OCI-LY1 (cell line): ENCODE measurements around the gene STEAP2.

ENCODE experiments used
- H2AFZ ChIP-seq: fragments of 200-600 bp; sonication (generic), shearing (Covaris generic); 2 replicates; pipeline ENCODE4 v1.6.0; 2014; ENCODE audit warnings: antibody characterized with exemption, mild to moderate bottlenecking, low read length
- H3F3A ChIP-seq: fragments of 200-600 bp; sonication (generic), shearing (Covaris generic); 2 replicates; pipeline ENCODE4 v1.6.0; 2014; ENCODE audit warnings: mild to moderate bottlenecking, antibody characterized with exemption, low read length, moderate library complexity; ENCODE audit not compliant: insufficient read depth
- H3K27ac ChIP-seq: fragments of 200-600 bp; sonication (generic); 2 replicates; pipeline ENCODE4 v1.5.1; 2014; ENCODE audit warnings: low read length, mixed run types, mild to moderate bottlenecking, low read depth; ENCODE audit not compliant: poor library complexity, severe bottlenecking
- H3K27me3 ChIP-seq: fragments of 200-600 bp; sonication (generic); 2 replicates; pipeline ENCODE4 v1.6.0; 2014; ENCODE audit warnings: antibody characterized with exemption, mild to moderate bottlenecking, low read length, moderate library complexity; ENCODE audit not compliant: insufficient read depth
- H3K36me3 ChIP-seq: fragments of 200-600 bp; sonication (generic); 2 replicates; pipeline ENCODE4 v1.6.1; 2014; ENCODE audit warnings: mild to moderate bottlenecking, antibody characterized with exemption, low read length, moderate library complexity, mixed read lengths; ENCODE audit not compliant: insufficient read depth
- H3K4me1 ChIP-seq: fragments of 200-600 bp; sonication (generic); 2 replicates; pipeline ENCODE4 v1.5.1; 2014; ENCODE audit warnings: mild to moderate bottlenecking, low read length, moderate library complexity; ENCODE audit not compliant: insufficient read depth, severe bottlenecking
- H3K4me2 ChIP-seq: fragments of 200-600 bp; sonication (generic), shearing (Covaris generic); 2 replicates; pipeline ENCODE4 v1.6.1; 2014; ENCODE audit warnings: low read length
- H3K4me3 ChIP-seq: fragments of 200-600 bp; sonication (generic); 2 replicates; pipeline ENCODE4 v1.5.1; 2014; ENCODE audit warnings: low read length, low read depth, mild to moderate bottlenecking, mixed read lengths; ENCODE audit not compliant: poor library complexity, severe bottlenecking
- H3K79me2 ChIP-seq: fragments of 200-600 bp; shearing (Covaris generic); 2 replicates; pipeline ENCODE4 v1.6.1; 2016; ENCODE audit warnings: mixed run types, low read length, mixed read lengths; ENCODE audit not compliant: insufficient read depth
- H3K9ac ChIP-seq: fragments of 200-600 bp; sonication (generic), shearing (Covaris generic); 2 replicates; pipeline ENCODE4 v1.6.1; 2014; ENCODE audit warnings: mild to moderate bottlenecking, low read length, mixed read lengths
- H3K9me2 ChIP-seq: fragments of 200-600 bp; sonication (generic), shearing (Covaris generic); 2 replicates; pipeline ENCODE4 v1.6.1; 2014; ENCODE audit warnings: low read depth, mild to moderate bottlenecking, low read length, mixed read lengths
- H3K9me3 ChIP-seq: fragments of 200-600 bp; shearing (Covaris generic); 2 replicates; pipeline ENCODE4 v1.6.1; 2014; ENCODE audit warnings: low read length, mixed read lengths
- H4K20me1 ChIP-seq: fragments of 200-600 bp; sonication (generic), shearing (Covaris generic); 2 replicates; pipeline ENCODE4 v1.6.0; 2016; ENCODE audit warnings: mild to moderate bottlenecking, low read length; ENCODE audit not compliant: insufficient read depth
- EZH2 ChIP-seq: fragments of 200-600 bp; sonication (generic), shearing (Covaris generic); IDR thresholded peaks from 2 replicates; pipeline ENCODE4 v1.8.0; 2017; ENCODE audit warnings: borderline replicate concordance, mixed run types, mild to moderate bottlenecking, antibody characterized with exemption, low read length, moderate library complexity, mixed read lengths
- TF ChIP-seq, protein P1 (sequence below): fragments of 200-600 bp; sonication (generic), shearing (Covaris generic); IDR thresholded peaks from 2 replicates; pipeline ENCODE4 v1.5.1; 2017; ENCODE audit warnings: mild to moderate bottlenecking, antibody characterized with exemption, low read length, moderate library complexity, mixed read lengths

Gene STEAP2

DNA sequence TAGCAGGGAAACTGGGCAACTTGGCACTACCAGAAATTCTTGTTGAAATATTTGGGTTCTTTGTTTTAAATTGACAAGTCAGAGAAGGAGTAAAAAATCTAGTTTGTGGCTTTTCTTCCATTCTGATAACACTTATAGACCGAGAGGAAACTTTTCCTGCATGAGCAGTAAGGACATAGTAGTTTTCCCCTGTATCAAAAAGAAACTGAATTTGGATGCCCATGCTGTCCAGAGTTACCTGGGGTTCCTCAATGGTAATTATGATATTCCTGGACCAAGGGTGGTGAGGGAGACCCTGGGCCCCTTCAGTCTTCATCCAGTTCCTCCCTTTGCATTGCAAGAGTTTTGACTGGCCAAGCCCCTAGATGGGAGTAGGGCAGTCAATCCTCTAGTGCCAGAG is 19.9 kb upstream of the STEAP2 start:
- H3K4me2 ChIP-seq, result no peak overlapping the region
- H3K9me3 ChIP-seq, result peaks cover 21% of the 10 kb centered on the region
- H3K79me2 ChIP-seq, result no peaks in the 10 kb centered on the region
- no peak overlapping the region for H3K9ac ChIP-seq
- no peaks in the 10 kb centered on the region for H3F3A ChIP-seq
- no peak overlapping the region for H3K4me3 ChIP-seq
- TF ChIP-seq, protein P1, sequence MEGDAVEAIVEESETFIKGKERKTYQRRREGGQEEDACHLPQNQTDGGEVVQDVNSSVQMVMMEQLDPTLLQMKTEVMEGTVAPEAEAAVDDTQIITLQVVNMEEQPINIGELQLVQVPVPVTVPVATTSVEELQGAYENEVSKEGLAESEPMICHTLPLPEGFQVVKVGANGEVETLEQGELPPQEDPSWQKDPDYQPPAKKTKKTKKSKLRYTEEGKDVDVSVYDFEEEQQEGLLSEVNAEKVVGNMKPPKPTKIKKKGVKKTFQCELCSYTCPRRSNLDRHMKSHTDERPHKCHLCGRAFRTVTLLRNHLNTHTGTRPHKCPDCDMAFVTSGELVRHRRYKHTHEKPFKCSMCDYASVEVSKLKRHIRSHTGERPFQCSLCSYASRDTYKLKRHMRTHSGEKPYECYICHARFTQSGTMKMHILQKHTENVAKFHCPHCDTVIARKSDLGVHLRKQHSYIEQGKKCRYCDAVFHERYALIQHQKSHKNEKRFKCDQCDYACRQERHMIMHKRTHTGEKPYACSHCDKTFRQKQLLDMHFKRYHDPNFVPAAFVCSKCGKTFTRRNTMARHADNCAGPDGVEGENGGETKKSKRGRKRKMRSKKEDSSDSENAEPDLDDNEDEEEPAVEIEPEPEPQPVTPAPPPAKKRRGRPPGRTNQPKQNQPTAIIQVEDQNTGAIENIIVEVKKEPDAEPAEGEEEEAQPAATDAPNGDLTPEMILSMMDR, result no peak
- no peak for TF ChIP-seq EZH2
- no peaks in the 10 kb centered on the region for H3K4me1 ChIP-seq
- no peaks in the 10 kb centered on the region for H4K20me1 ChIP-seq
- no peak overlapping the region for H3K27ac ChIP-seq
- H3K9me2 ChIP-seq, result no peaks in the 10 kb centered on the region
- H3K27me3 ChIP-seq, result no peaks in the 10 kb centered on the region
- H3K36me3 ChIP-seq, result no peaks in the 10 kb centered on the region
- no peak overlapping the region for H2AFZ ChIP-seq

DNA sequence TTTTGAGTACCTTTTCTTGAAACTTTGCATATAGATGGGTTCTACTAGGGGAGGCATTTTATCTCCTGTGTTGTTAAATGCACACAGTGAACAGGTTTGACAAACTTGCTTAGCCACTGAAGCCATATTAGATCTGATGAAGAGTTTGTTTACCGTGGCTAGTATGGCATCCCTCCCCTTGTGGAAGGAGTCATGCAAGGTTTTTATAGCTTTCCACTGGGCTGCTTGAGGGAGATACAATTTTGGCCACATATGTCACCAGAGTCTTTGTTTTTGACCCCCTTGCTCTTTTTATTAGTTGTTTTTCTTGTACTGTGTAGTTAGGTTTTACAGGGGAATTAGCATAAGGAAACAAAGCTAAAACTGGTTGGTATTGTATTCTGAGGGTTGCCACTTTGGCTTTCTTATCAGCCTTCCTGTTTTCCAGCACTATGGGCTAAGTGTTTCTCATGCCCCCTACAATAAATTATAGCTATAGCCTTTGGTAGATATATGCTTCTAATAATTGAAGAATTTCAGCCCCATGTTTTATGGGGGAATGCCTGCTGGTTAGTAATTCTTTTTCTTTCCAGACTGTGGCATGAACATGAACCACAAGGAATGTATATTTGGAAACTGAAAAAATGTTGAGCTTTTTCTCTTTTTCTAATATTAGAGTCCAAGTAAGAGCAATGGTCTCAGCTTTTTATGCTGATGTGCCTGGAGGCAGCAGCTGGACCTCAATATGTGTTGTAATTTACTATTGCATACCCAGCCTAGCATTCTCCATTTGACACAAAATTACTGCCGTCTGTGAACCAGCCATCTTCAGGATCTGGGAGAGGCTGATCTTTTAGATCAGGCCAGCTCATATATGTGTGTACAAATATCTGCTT is 18.4 kb upstream of the STEAP2 start:
- no peak overlapping the region for H3K4me3 ChIP-seq
- H3K36me3 ChIP-seq, result no peaks in the 10 kb centered on the region
- H3K9ac ChIP-seq, result no peak overlapping the region
- no peaks in the 10 kb centered on the region for H3K9me2 ChIP-seq
- H4K20me1 ChIP-seq, result no peaks in the 10 kb centered on the region
- no peaks in the 10 kb centered on the region for H3K79me2 ChIP-seq
- no peak overlapping the region for H3K27ac ChIP-seq
- TF ChIP-seq, protein P1, result no peak
- no peak for TF ChIP-seq EZH2
- no peaks in the 10 kb centered on the region for H3F3A ChIP-seq
- no peaks in the 10 kb centered on the region for H3K4me1 ChIP-seq
- no peak overlapping the region for H3K4me2 ChIP-seq
- no peak overlapping the region for H2AFZ ChIP-seq
- peaks cover 21% of the 10 kb centered on the region for H3K9me3 ChIP-seq
- H3K27me3 ChIP-seq, result no peaks in the 10 kb centered on the region

DNA sequence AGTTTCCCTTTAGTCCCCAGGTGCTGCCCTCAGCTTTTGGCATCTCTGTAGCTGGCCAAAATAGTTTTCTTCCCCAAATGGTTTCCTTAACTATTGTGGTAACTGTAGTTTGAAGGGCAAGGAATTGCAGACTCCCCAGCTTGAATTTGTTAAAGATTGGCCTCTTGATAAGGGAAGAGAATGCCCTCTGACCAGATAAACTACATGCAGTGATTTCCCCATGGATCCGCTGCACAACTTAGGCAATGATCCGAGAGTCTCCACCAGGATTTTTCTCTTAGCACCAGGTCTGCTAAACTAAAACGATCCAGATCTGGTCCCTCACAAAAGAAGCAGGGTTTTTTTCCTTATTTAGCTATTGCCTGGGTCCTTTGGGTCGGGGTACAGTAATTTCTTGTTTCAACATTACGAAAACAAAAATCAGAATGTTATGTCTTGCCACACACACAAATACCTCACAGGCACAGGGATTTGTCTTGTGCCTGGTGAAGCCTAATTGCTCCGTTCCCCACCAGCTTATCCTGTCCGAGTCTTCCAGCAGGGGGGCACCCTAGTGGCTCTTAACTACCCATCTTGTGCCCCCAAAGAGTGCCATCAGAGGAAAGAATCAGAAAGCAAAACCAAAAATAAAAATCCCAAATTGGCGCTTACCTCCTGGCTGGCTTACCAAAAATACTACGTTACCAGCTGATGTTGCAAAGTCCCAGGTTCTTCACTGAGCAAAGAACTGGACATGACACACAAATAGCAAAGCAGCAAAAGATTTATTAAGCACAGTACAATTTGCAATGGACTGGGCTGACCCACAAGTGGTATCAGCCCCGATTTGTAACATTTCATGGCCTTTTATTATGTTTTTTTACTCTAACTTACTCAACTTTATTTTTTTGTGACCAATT is 16.4 kb upstream of the STEAP2 start:
- no peak overlapping the region for H3K27ac ChIP-seq
- no peaks in the 10 kb centered on the region for H3F3A ChIP-seq
- no peaks in the 10 kb centered on the region for H3K9me2 ChIP-seq
- H3K79me2 ChIP-seq, result no peaks in the 10 kb centered on the region
- H3K4me1 ChIP-seq, result no peaks in the 10 kb centered on the region
- no peak for TF ChIP-seq EZH2
- TF ChIP-seq, protein P1, result no peak
- H3K9ac ChIP-seq, result no peak overlapping the region
- no peaks in the 10 kb centered on the region for H3K27me3 ChIP-seq
- no peak overlapping the region for H3K4me2 ChIP-seq
- H2AFZ ChIP-seq, result no peak overlapping the region
- no peaks in the 10 kb centered on the region for H3K36me3 ChIP-seq
- no peaks in the 10 kb centered on the region for H4K20me1 ChIP-seq
- H3K4me3 ChIP-seq, result no peak overlapping the region
- H3K9me3 ChIP-seq, result peaks cover 15% of the 10 kb centered on the region
